MM.1S (cell line): ENCODE measurements around the gene BICC1.

Experiments
- DNase-seq: peaks from one replicate; pipeline ENCODE4 v3.0.0-alpha.2; 2015
- H2AFZ ChIP-seq: fragments of 300-600 bp; sonication (generic); 2 replicates; pipeline ENCODE4 v1.6.0; 2016; ENCODE audit warnings: antibody characterized with exemption, low read length
- H3F3A ChIP-seq: fragments of 300-600 bp; sonication (generic); 2 replicates; pipeline ENCODE4 v1.6.1; 2016; ENCODE audit warnings: mild to moderate bottlenecking, antibody characterized with exemption, low read length, moderate library complexity, mixed read lengths; ENCODE audit not compliant: insufficient read depth
- H3K27ac ChIP-seq: fragments of 300-600 bp; sonication (generic); 2 replicates; pipeline ENCODE4 v1.5.1; 2016; ENCODE audit warnings: mild to moderate bottlenecking, low read length
- H3K27me3 ChIP-seq: fragments of 300-600 bp; sonication (generic); replicated peaks from 2 replicates; pipeline ENCODE4 v1.6.0; 2016; ENCODE audit warnings: low read length; ENCODE audit not compliant: insufficient read depth
- H3K36me3 ChIP-seq: fragments of 300-600 bp; sonication (generic); replicated peaks from 2 replicates; pipeline ENCODE4 v1.6.1; 2016; ENCODE audit warnings: mild to moderate bottlenecking, low read length, mixed read lengths; ENCODE audit not compliant: insufficient read depth
- H3K4me1 ChIP-seq: fragments of 300-600 bp; sonication (generic); 2 replicates; pipeline ENCODE4 v1.6.1; 2016; ENCODE audit warnings: low read length, mixed read lengths
- H3K4me2 ChIP-seq: fragments of 300-600 bp; sonication (generic); 2 replicates; pipeline ENCODE4 v1.6.0; 2016; ENCODE audit warnings: low read depth, low read length
- H3K4me3 ChIP-seq: fragments of 300-600 bp; sonication (generic); 2 replicates; pipeline ENCODE4 v1.5.1; 2016; ENCODE audit warnings: low read length, mixed read lengths
- H3K79me2 ChIP-seq: fragments of 300-600 bp; sonication (generic); 2 replicates; pipeline ENCODE4 v1.6.1; 2016; ENCODE audit warnings: mixed run types, low read length, mixed read lengths
- H3K9ac ChIP-seq: fragments of 300-600 bp; sonication (generic); 2 replicates; pipeline ENCODE4 v1.6.1; 2016; ENCODE audit warnings: low read length, mixed read lengths
- H3K9me2 ChIP-seq: fragments of 300-600 bp; sonication (generic); replicated peaks from 2 replicates; pipeline ENCODE4 v1.6.1; 2016; ENCODE audit warnings: mild to moderate bottlenecking, low read length, mixed read lengths; ENCODE audit not compliant: insufficient read depth
- H3K9me3 ChIP-seq: fragments of 300-600 bp; sonication (generic); replicated peaks from 2 replicates; pipeline ENCODE4 v1.6.1; 2016; ENCODE audit warnings: mild to moderate bottlenecking, low read length, mixed read lengths; ENCODE audit not compliant: insufficient read depth
- H4K20me1 ChIP-seq: fragments of 300-600 bp; sonication (generic); 2 replicates; pipeline ENCODE4 v1.6.1; 2016; ENCODE audit warnings: mild to moderate bottlenecking, low read length, moderate library complexity, mixed read lengths; ENCODE audit not compliant: insufficient read depth
- CTCF ChIP-seq: fragments of 300-600 bp; sonication (generic); IDR thresholded peaks from 2 replicates; pipeline ENCODE4 v1.5.1; 2016; ENCODE audit warnings: antibody characterized with exemption, low read length, mixed read lengths
- EZH2 ChIP-seq: fragments of 300-600 bp; sonication (generic); optimal IDR thresholded peaks from 2 replicates; pipeline ENCODE3; 2017; ENCODE audit warnings: low read depth, mild to moderate bottlenecking, antibody characterized with exemption, low read length, mixed read lengths
- EZH2phosphoT487 ChIP-seq: fragments of 300-600 bp; sonication (generic); IDR thresholded peaks from 2 replicates; pipeline ENCODE4 v1.6.1; 2018; ENCODE audit warnings: antibody characterized with exemption, low read length

The BICC1 gene

GRCh38 chr10:58721601-58722281 lies 209.1 kb downstream of the BICC1 start:
- H4K20me1 ChIP-seq: no peaks in the 10 kb centered on the region
- no peaks in the 10 kb centered on the region for H3K79me2 ChIP-seq
- no peak overlapping the region for H3K4me2 ChIP-seq
- TF ChIP-seq EZH2 (no peak), EZH2phosphoT487 (no peak), CTCF (no peak)
- no peaks in the 10 kb centered on the region for H3K27me3 ChIP-seq
- no peaks in the 10 kb centered on the region for H3K9me3 ChIP-seq
- no peak overlapping the region for H3K9ac ChIP-seq
- H3K4me3 ChIP-seq: no peak overlapping the region
- no peak overlapping the region for H2AFZ ChIP-seq
- H3K9me2 ChIP-seq: no peaks in the 10 kb centered on the region
- DNase-seq: no peak
- H3K4me1 ChIP-seq: no peaks in the 10 kb centered on the region
- H3K27ac ChIP-seq: no peak overlapping the region
- H3K36me3 ChIP-seq: no peaks in the 10 kb centered on the region
- no peaks in the 10 kb centered on the region for H3F3A ChIP-seq

GRCh38 chr10:58723186-58723585 lies 210.5 kb downstream of the BICC1 start:
- Histone ChIP-seq H3K27ac (no peak overlapping the region), H3K4me2 (no peak overlapping the region), H3K4me1 (no peaks in the 10 kb centered on the region), H3K4me3 (no peak overlapping the region), H3K9me2 (no peaks in the 10 kb centered on the region), H3F3A (no peaks in the 10 kb centered on the region), H4K20me1 (no peaks in the 10 kb centered on the region), H3K9ac (no peak overlapping the region), H3K27me3 (no peaks in the 10 kb centered on the region), H3K9me3 (no peaks in the 10 kb centered on the region), H2AFZ (no peak overlapping the region), H3K79me2 (no peaks in the 10 kb centered on the region), H3K36me3 (no peaks in the 10 kb centered on the region)
- TF ChIP-seq EZH2phosphoT487 (no peak), EZH2 (no peak), CTCF (no peak)
- no peak for DNase-seq

- Histone ChIP-seq H3K27me3 (no peaks in the 10 kb centered on the region), H3K79me2 (no peaks in the 10 kb centered on the region), H3K27ac (no peak overlapping the region), H3K4me3 (no peak overlapping the region), H3K4me2 (no peak overlapping the region), H3K9me2 (no peaks in the 10 kb centered on the region), H3K36me3 (no peaks in the 10 kb centered on the region), H4K20me1 (no peaks in the 10 kb centered on the region), H3K9ac (no peak overlapping the region), H3F3A (no peaks in the 10 kb centered on the region), H2AFZ (no peak overlapping the region), H3K9me3 (no peaks in the 10 kb centered on the region), H3K4me1 (no peaks in the 10 kb centered on the region)
- DNase-seq: no peak
- TF ChIP-seq CTCF (no peak), EZH2phosphoT487 (no peak), EZH2 (no peak)
These were observed 211.3 kb downstream of the BICC1 start for GRCh38 chr10:58723966-58724365.
